ENCODE results near the gene PBRM1.
A peak's percentile ranks its signal among the peaks of the same experiment; 100 is the strongest.

GRCh38 chr3:52531860-52532516 lies 153.7 kb downstream of the PBRM1 start:
- TF ChIP-seq POLR2AphosphoS5 (IDR thresholded peaks at IDR 0.05; ENCODE audit: low read depth, low read length) = peak; percentile 3; the same call in 1 of the 2 replicates
- peak; percentile 28; the same call in 1 of the 2 replicates for TF ChIP-seq POLR2A (IDR thresholded peaks at IDR 0.05; ENCODE audit: low read depth, low read length)
